SU-DHL-6 (cell line): ENCODE results near the gene RAB22A.

Source experiments
- EZH2phosphoT487 ChIP-seq: fragments of 200-600 bp; sonication (generic), shearing (Covaris generic); conservative IDR thresholded peaks from 2 replicates; pipeline ENCODE4 v1.6.1; 2018; ENCODE audit warnings: mild to moderate bottlenecking, antibody characterized with exemption, low read length, moderate library complexity, mixed read lengths
- TF ChIP-seq, protein P1 (sequence below): fragments of 200-600 bp; sonication (generic); IDR thresholded peaks from one replicate; pipeline ENCODE4 v1.5.1; 2017; ENCODE audit warnings: antibody characterized with exemption, mild to moderate bottlenecking, low read length, moderate library complexity; ENCODE audit not compliant: insufficient read depth, poor library complexity, severe bottlenecking

DNA sequence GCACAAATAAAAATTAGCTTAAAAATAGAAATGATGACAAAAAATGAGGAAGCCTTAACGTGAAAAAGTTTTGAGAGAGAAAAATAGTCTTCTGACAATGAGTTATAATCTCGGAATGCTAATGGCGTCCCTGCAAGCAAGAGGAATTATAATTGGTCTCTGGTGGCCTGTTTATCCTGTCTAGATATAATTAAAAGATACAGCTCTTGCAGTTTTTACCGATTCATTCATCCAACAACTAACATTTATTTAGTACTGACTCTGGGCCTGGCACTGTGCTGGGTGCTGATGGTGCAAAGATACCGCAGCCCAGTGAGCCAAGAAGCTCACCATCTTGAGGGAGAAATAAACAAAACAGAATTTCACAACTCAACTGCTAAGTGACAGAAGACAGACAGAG is 49.5 kb upstream of the RAB22A start:
- TF ChIP-seq, protein P1, sequence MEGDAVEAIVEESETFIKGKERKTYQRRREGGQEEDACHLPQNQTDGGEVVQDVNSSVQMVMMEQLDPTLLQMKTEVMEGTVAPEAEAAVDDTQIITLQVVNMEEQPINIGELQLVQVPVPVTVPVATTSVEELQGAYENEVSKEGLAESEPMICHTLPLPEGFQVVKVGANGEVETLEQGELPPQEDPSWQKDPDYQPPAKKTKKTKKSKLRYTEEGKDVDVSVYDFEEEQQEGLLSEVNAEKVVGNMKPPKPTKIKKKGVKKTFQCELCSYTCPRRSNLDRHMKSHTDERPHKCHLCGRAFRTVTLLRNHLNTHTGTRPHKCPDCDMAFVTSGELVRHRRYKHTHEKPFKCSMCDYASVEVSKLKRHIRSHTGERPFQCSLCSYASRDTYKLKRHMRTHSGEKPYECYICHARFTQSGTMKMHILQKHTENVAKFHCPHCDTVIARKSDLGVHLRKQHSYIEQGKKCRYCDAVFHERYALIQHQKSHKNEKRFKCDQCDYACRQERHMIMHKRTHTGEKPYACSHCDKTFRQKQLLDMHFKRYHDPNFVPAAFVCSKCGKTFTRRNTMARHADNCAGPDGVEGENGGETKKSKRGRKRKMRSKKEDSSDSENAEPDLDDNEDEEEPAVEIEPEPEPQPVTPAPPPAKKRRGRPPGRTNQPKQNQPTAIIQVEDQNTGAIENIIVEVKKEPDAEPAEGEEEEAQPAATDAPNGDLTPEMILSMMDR, result no peak
- TF ChIP-seq EZH2phosphoT487, result no peak
